ENCODE measurements around the gene CRYGN. TPM values are rescaled to one million over a fixed set of nuclear protein-coding genes. Genes with fewer than 3 reads are reported as not detected.

The CRYGN gene
- total RNA-seq, 4 donors from 2014 or later = 0.73 to 2.9 (median 2.4) TPM; not detected in 1

- H3K27ac ChIP-seq = peak overlapping the region in 1 of 2 donors; percentile 89
- TF ChIP-seq POLR2A (IDR thresholded peaks at IDR 0.05) (no peak), CTCF (IDR thresholded peaks at IDR 0.05) (no peak)
- H3K9me3 ChIP-seq = peaks cover 0 to 5% of the 10 kb centered on the region in 2 donors
- H3K4me3 ChIP-seq = no peak overlapping the region
- intact Hi-C loops (cut with DNase I; ENCODE audit: low total_unique reads) = loop anchor here (5.0 to 10.0 kb wide), 2 partner anchors 55 to 292 kb away; partner anchors contain the start of gene RHEB
- no peaks in the 10 kb centered on the region for H3K36me3 ChIP-seq
- H3K4me1 ChIP-seq = peaks cover 3 to 11% of the 10 kb centered on the region in 2 donors
- no peaks in the 10 kb centered on the region for H3K27me3 ChIP-seq
- no peak for DNase-seq
Observed at GRCh38 chr7:151462306-151462779, 22.4 kb upstream of the CRYGN start.

GRCh38 chr7:151461942-151462230 is 21.9 kb upstream of the CRYGN start:
- Histone ChIP-seq H3K27ac (peak overlapping the region; percentile 89 to 94), H3K9me3 (peaks cover 0 to 5% of the 10 kb centered on the region in 2 donors), H3K36me3 (no peaks in the 10 kb centered on the region), H3K4me1 (peaks cover 3 to 11% of the 10 kb centered on the region in 2 donors), H3K4me3 (no peak overlapping the region), H3K27me3 (no peaks in the 10 kb centered on the region)
- no peak for TF ChIP-seq CTCF (IDR thresholded peaks at IDR 0.05)
- no peak for TF ChIP-seq POLR2A (IDR thresholded peaks at IDR 0.05)
- no peak for DNase-seq
- intact Hi-C loops (cut with DNase I; ENCODE audit: low total_unique reads) = loop anchor here (5.0 to 10.0 kb wide), 2 partner anchors 55 to 293 kb away; partner anchors contain the start of gene RHEB

- peak in 1 of 2 donors; percentile 22 for DNase-seq
- Histone ChIP-seq H3K4me1 (peaks cover 3 to 11% of the 10 kb centered on the region in 2 donors), H3K9me3 (peaks cover 0 to 5% of the 10 kb centered on the region in 2 donors), H3K27me3 (no peaks in the 10 kb centered on the region), H3K36me3 (no peaks in the 10 kb centered on the region), H3K4me3 (no peak overlapping the region), H3K27ac (peak overlapping the region; percentile 89 to 94)
- TF ChIP-seq CTCF (IDR thresholded peaks at IDR 0.05) (no peak), POLR2A (IDR thresholded peaks at IDR 0.05) (no peak)
- intact Hi-C loops (cut with DNase I; ENCODE audit: low total_unique reads) = loop anchor here (5.0 to 10.0 kb wide), 2 partner anchors 56 to 293 kb away; partner anchors contain the start of gene RHEB
Observed at GRCh38 chr7:151461096-151461941, 21.4 kb upstream of the CRYGN start.

- no peak for TF ChIP-seq POLR2A (IDR thresholded peaks at IDR 0.05)
- no peak for TF ChIP-seq CTCF (IDR thresholded peaks at IDR 0.05)
- H3K4me3 ChIP-seq = peak overlapping the region; percentile 10 to 13
- peaks cover 0 to 5% of the 10 kb centered on the region in 2 donors for H3K9me3 ChIP-seq
- H3K27ac ChIP-seq = peak overlapping the region; percentile 89 to 94
- peak in 1 of 2 donors; percentile 60 for DNase-seq
- H3K27me3 ChIP-seq = no peaks in the 10 kb centered on the region
- H3K36me3 ChIP-seq = no peaks in the 10 kb centered on the region
- intact Hi-C loops (cut with DNase I; ENCODE audit: low total_unique reads) = loop anchor here (5.0 to 10.0 kb wide), 2 partner anchors 57 to 294 kb away; partner anchors contain the start of gene RHEB
- peaks cover 3 to 11% of the 10 kb centered on the region in 2 donors for H3K4me1 ChIP-seq
Observed at GRCh38 chr7:151460474-151460855, 20.5 kb upstream of the CRYGN start.

All from uterus (tissue), 4 donors.